ENCODE results near the gene SCRN2. TPM values are rescaled to one million over a fixed set of nuclear protein-coding genes. Genes with fewer than 3 reads are reported as not detected.

SCRN2 gene
- total RNA-seq, 1 donor from 2014 or later, result 29.8 TPM

DNA sequence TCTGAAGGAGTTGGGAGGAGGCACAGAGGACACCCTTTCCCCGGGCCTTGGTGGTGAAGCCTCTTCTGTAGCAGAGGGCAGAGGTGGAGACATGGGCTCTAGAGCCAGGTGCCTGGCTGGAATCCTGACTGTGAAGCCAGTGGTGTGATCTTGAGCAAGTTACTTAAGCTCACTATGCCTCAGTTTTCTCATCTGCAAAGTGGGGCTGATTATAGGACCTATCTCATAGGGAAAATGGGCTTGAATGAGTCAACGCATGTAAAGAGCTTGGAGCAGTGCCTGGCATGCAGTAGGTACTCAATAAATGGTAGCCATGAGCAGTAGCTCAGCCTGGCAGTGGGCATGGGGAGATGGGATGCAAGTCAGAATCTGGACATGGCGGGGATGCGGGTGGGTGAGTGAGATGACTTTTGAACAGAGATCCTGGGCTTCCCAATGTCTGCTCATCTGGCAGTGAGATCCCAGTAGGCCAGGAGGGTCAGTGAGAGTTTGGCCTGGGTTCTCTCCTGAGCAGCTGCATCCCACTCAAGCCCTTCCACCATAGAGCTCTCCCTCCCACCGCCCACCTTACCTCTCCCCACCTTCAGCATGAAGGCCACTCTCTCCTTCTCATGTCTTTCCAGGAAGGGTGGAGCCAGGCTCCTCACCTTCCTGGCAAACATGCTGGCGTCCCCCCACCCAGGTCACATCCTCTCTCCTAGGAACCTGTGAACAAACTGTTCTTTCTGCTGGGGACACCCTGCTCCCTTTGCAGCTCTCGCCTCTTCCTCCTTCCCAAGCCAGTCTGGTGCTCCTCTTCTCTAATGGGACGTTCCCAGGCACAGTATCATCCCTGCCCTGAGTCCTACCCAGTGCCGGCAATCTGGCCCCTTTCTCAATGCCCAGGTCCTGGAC, 41.9 kb upstream of the SCRN2 start:
- Mint-ChIP-seq H3K36me3 (no peaks in the 10 kb centered on the region), H3K9me3 (no peaks in the 10 kb centered on the region), H3K27ac (peak overlapping the region; percentile 3), H3K4me3 (no peak overlapping the region), H3K27me3 (ENCODE audit: insufficient read depth, low read depth) (peaks cover 17% of the 10 kb centered on the region), H3K4me1 (peaks cover 13% of the 10 kb centered on the region)
- no peaks in the 10 kb centered on the region for H3K79me2 ChIP-seq (ENCODE audit: low read depth)
- TF ChIP-seq EZH2phosphoT487 (IDR thresholded peaks at IDR 0.05) (no peak), CTCF (IDR thresholded peaks at IDR 0.05) (no peak), EZH2 (IDR thresholded peaks at IDR 0.05) (no peak)
- H3K36me3 ChIP-seq, result no peaks in the 10 kb centered on the region
- no peak overlapping the region for H3K4me3 ChIP-seq
- no peaks in the 10 kb centered on the region for H3F3A ChIP-seq (ENCODE audit: low read depth)
- peaks cover 15% of the 10 kb centered on the region for H3K4me1 ChIP-seq
- H3K9me3 ChIP-seq (ENCODE audit: low read depth), result no peaks in the 10 kb centered on the region
- H4K20me1 ChIP-seq (ENCODE audit: low read depth), result no peaks in the 10 kb centered on the region
- no peak for DNase-seq (ENCODE audit: low spot score)
- no peak overlapping the region for H3K4me2 ChIP-seq
- H3K27ac ChIP-seq, result no peak overlapping the region
- H3K27me3 ChIP-seq, result no peaks in the 10 kb centered on the region
- H2AFZ ChIP-seq (replicated peaks), result no peak overlapping the region
- no peak overlapping the region for H3K9ac ChIP-seq

GRCh38 chr17:47882247-47882646, 41.2 kb upstream of the SCRN2 start:
- Histone ChIP-seq H3K9me3 (ENCODE audit: low read depth) (no peaks in the 10 kb centered on the region), H3K27me3 (no peaks in the 10 kb centered on the region), H4K20me1 (ENCODE audit: low read depth) (no peaks in the 10 kb centered on the region), H3K36me3 (no peaks in the 10 kb centered on the region), H3F3A (ENCODE audit: low read depth) (no peaks in the 10 kb centered on the region), H3K27ac (no peak overlapping the region), H3K4me1 (peaks cover 17% of the 10 kb centered on the region), H3K79me2 (ENCODE audit: low read depth) (no peaks in the 10 kb centered on the region), H3K4me3 (no peak overlapping the region), H3K4me2 (no peak overlapping the region), H3K9ac (no peak overlapping the region), H2AFZ (replicated peaks) (no peak overlapping the region)
- no peaks in the 10 kb centered on the region for H3K9me3 Mint-ChIP-seq
- peaks cover 13% of the 10 kb centered on the region for H3K4me1 Mint-ChIP-seq
- no peak overlapping the region for H3K27ac Mint-ChIP-seq
- no peaks in the 10 kb centered on the region for H3K36me3 Mint-ChIP-seq
- DNase-seq (ENCODE audit: low spot score), result no peak
- no peak overlapping the region for H3K4me3 Mint-ChIP-seq
- H3K27me3 Mint-ChIP-seq (ENCODE audit: insufficient read depth, low read depth), result peaks cover 17% of the 10 kb centered on the region
- TF ChIP-seq EZH2phosphoT487 (IDR thresholded peaks at IDR 0.05) (no peak), CTCF (IDR thresholded peaks at IDR 0.05) (no peak), EZH2 (IDR thresholded peaks at IDR 0.05) (no peak)

DNA sequence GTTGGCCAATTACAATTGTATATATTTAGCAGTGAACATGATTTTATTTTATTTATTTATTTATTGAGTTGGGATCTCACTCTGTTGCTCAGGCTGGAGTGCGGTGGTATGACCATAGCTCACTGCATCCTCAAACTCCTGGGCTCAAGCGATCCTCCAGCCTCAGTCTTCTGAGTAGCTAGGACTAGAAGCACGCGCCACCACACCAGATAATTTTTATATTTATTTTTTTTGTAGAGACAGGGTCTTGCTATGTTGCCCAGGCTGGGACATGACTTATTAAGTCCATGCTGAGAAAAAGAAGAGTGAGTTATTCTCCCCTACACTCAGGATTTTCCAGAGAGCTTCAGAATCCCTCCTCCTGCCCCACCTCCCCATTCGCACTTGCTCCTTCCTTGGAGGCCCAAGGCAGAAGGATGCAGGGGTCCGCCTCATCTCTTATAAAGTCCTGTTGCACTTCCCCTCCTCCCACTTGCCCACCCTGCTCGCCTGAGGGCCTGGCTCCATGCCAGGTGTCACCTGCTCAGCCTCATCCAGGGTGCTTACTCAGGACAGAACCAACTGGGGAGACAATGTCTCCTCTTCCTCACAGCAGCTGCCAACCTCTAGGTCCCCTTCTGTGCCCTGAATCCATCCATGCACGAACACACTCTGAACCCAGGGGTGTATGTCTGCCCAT, 38.8 kb upstream of the SCRN2 start:
- Histone ChIP-seq H3K27me3 (no peaks in the 10 kb centered on the region), H3K79me2 (ENCODE audit: low read depth) (no peaks in the 10 kb centered on the region), H3K4me3 (no peak overlapping the region), H3K36me3 (no peaks in the 10 kb centered on the region), H3K9me3 (ENCODE audit: low read depth) (no peaks in the 10 kb centered on the region), H3K27ac (no peak overlapping the region), H3K9ac (no peak overlapping the region), H3F3A (ENCODE audit: low read depth) (no peaks in the 10 kb centered on the region), H4K20me1 (ENCODE audit: low read depth) (no peaks in the 10 kb centered on the region), H2AFZ (replicated peaks) (no peak overlapping the region), H3K4me1 (peaks cover 14% of the 10 kb centered on the region), H3K4me2 (no peak overlapping the region)
- no peaks in the 10 kb centered on the region for H3K9me3 Mint-ChIP-seq
- H3K27ac Mint-ChIP-seq, result no peak overlapping the region
- no peak for TF ChIP-seq CTCF (IDR thresholded peaks at IDR 0.05)
- no peak for TF ChIP-seq EZH2phosphoT487 (IDR thresholded peaks at IDR 0.05)
- TF ChIP-seq EZH2 (IDR thresholded peaks at IDR 0.05), result no peak
- no peak for DNase-seq (ENCODE audit: low spot score)
- H3K27me3 Mint-ChIP-seq (ENCODE audit: insufficient read depth, low read depth), result peaks cover 23% of the 10 kb centered on the region
- H3K4me1 Mint-ChIP-seq, result peaks cover 6% of the 10 kb centered on the region
- H3K36me3 Mint-ChIP-seq, result no peaks in the 10 kb centered on the region
- no peak overlapping the region for H3K4me3 Mint-ChIP-seq
